ENCODE measurements around the gene ACACA. TPM values are rescaled to one million over a fixed set of nuclear protein-coding genes. Genes with fewer than 3 reads are reported as not detected.

Gene ACACA
- total RNA-seq, 2 donors from 2014 or later: 41.9 to 126 TPM

GRCh38 chr17:37312137-37312923, 94.3 kb downstream of the ACACA start:
- Mint-ChIP-seq H3K27me3 (no peaks in the 10 kb centered on the region), H3K4me3 (no peak overlapping the region), H3K36me3 (no peaks in the 10 kb centered on the region), H3K4me1 (ENCODE audit: low read depth in 2 of 2) (no peaks in the 10 kb centered on the region), H3K27ac (no peak overlapping the region), H3K9me3 (no peaks in the 10 kb centered on the region)
- DNase-seq (ENCODE audit: low spot score) (no peak), ATAC-seq (no peak)

- no peak for DNase-seq (ENCODE audit: low spot score)
- Mint-ChIP-seq H3K36me3 (no peaks in the 10 kb centered on the region), H3K4me3 (no peak overlapping the region), H3K4me1 (ENCODE audit: low read depth in 2 of 2) (no peaks in the 10 kb centered on the region), H3K9me3 (no peaks in the 10 kb centered on the region), H3K27me3 (no peaks in the 10 kb centered on the region), H3K27ac (no peak overlapping the region)
- ATAC-seq: no peak
Measured at GRCh38 chr17:37310940-37311339, 95.7 kb downstream of the ACACA start.

GRCh38 chr17:37309051-37309450, 97.6 kb downstream of the ACACA start:
- Mint-ChIP-seq H3K27ac (no peak overlapping the region), H3K36me3 (no peaks in the 10 kb centered on the region), H3K9me3 (no peaks in the 10 kb centered on the region), H3K4me3 (no peak overlapping the region), H3K4me1 (ENCODE audit: low read depth in 2 of 2) (no peaks in the 10 kb centered on the region), H3K27me3 (no peaks in the 10 kb centered on the region)
- ATAC-seq: no peak
- DNase-seq (ENCODE audit: low spot score): no peak

- no peak for DNase-seq (ENCODE audit: low spot score)
- Mint-ChIP-seq H3K9me3 (no peaks in the 10 kb centered on the region), H3K27ac (no peak overlapping the region), H3K36me3 (no peaks in the 10 kb centered on the region), H3K27me3 (no peaks in the 10 kb centered on the region), H3K4me1 (ENCODE audit: low read depth in 2 of 2) (no peaks in the 10 kb centered on the region), H3K4me3 (no peak overlapping the region)
- no peak for ATAC-seq
Measured at GRCh38 chr17:37305406-37305905, 101.2 kb downstream of the ACACA start.

GRCh38 chr17:37301288-37301687, 105.3 kb downstream of the ACACA start:
- Mint-ChIP-seq H3K4me3 (no peak overlapping the region), H3K4me1 (ENCODE audit: low read depth in 2 of 2) (no peaks in the 10 kb centered on the region), H3K9me3 (no peaks in the 10 kb centered on the region), H3K27me3 (no peaks in the 10 kb centered on the region), H3K27ac (no peak overlapping the region), H3K36me3 (no peaks in the 10 kb centered on the region)
- ATAC-seq (no peak), DNase-seq (ENCODE audit: low spot score) (no peak)

- H3K4me3 Mint-ChIP-seq: no peak overlapping the region
- no peaks in the 10 kb centered on the region for H3K9me3 Mint-ChIP-seq
- ATAC-seq: no peak
- H3K27me3 Mint-ChIP-seq: no peaks in the 10 kb centered on the region
- H3K36me3 Mint-ChIP-seq: no peaks in the 10 kb centered on the region
- no peaks in the 10 kb centered on the region for H3K4me1 Mint-ChIP-seq (ENCODE audit: low read depth in 2 of 2)
- DNase-seq (ENCODE audit: low spot score): no peak
- no peak overlapping the region for H3K27ac Mint-ChIP-seq
Measured at GRCh38 chr17:37300683-37301082, 106.0 kb downstream of the ACACA start.

GRCh38 chr17:37299257-37299980, 107.2 kb downstream of the ACACA start:
- DNase-seq (ENCODE audit: low spot score): no peak
- no peak for ATAC-seq
- Mint-ChIP-seq H3K36me3 (no peaks in the 10 kb centered on the region), H3K9me3 (no peaks in the 10 kb centered on the region), H3K4me3 (no peak overlapping the region), H3K4me1 (ENCODE audit: low read depth in 2 of 2) (peaks cover 0 to 3% of the 10 kb centered on the region in 2 donors), H3K27ac (no peak overlapping the region), H3K27me3 (no peaks in the 10 kb centered on the region)

GRCh38 chr17:37295888-37296287, 110.7 kb downstream of the ACACA start:
- ATAC-seq (no peak), DNase-seq (ENCODE audit: low spot score) (no peak)
- H3K4me1 Mint-ChIP-seq (ENCODE audit: low read depth in 2 of 2): peaks cover 5 to 9% of the 10 kb centered on the region in 2 donors
- no peak overlapping the region for H3K27ac Mint-ChIP-seq
- no peaks in the 10 kb centered on the region for H3K9me3 Mint-ChIP-seq
- H3K27me3 Mint-ChIP-seq: no peaks in the 10 kb centered on the region
- no peak overlapping the region for H3K4me3 Mint-ChIP-seq
- no peaks in the 10 kb centered on the region for H3K36me3 Mint-ChIP-seq

GRCh38 chr17:37294888-37295287, 111.7 kb downstream of the ACACA start:
- Mint-ChIP-seq H3K4me1 (ENCODE audit: low read depth in 2 of 2) (peaks cover 5 to 9% of the 10 kb centered on the region in 2 donors), H3K9me3 (no peaks in the 10 kb centered on the region), H3K27me3 (no peaks in the 10 kb centered on the region), H3K36me3 (no peaks in the 10 kb centered on the region), H3K27ac (no peak overlapping the region), H3K4me3 (no peak overlapping the region)
- ATAC-seq (no peak), DNase-seq (ENCODE audit: low spot score) (no peak)

GRCh38 chr17:37293770-37294169, 112.9 kb downstream of the ACACA start:
- Mint-ChIP-seq H3K4me1 (ENCODE audit: low read depth in 2 of 2) (peaks cover 5 to 9% of the 10 kb centered on the region in 2 donors), H3K36me3 (no peaks in the 10 kb centered on the region), H3K27ac (no peak overlapping the region), H3K9me3 (no peaks in the 10 kb centered on the region), H3K27me3 (no peaks in the 10 kb centered on the region), H3K4me3 (no peak overlapping the region)
- DNase-seq (ENCODE audit: low spot score) (no peak), ATAC-seq (no peak)

GRCh38 chr17:37292429-37293139, 114.1 kb downstream of the ACACA start:
- DNase-seq (ENCODE audit: low spot score): no peak
- Mint-ChIP-seq H3K36me3 (no peaks in the 10 kb centered on the region), H3K4me1 (ENCODE audit: low read depth in 2 of 2) (peaks cover 5 to 9% of the 10 kb centered on the region in 2 donors), H3K9me3 (no peaks in the 10 kb centered on the region), H3K27me3 (no peaks in the 10 kb centered on the region), H3K27ac (peak overlapping the region in 1 of 2 donors; percentile 42), H3K4me3 (peak overlapping the region; percentile 51)
- no peak for ATAC-seq

- no peaks in the 10 kb centered on the region for H3K27me3 Mint-ChIP-seq
- ATAC-seq (no peak), DNase-seq (ENCODE audit: low spot score) (no peak)
- H3K36me3 Mint-ChIP-seq: no peaks in the 10 kb centered on the region
- no peaks in the 10 kb centered on the region for H3K9me3 Mint-ChIP-seq
- no peak overlapping the region for H3K4me3 Mint-ChIP-seq
- peaks cover 5 to 9% of the 10 kb centered on the region in 2 donors for H3K4me1 Mint-ChIP-seq (ENCODE audit: low read depth in 2 of 2)
- H3K27ac Mint-ChIP-seq: no peak overlapping the region
Measured at GRCh38 chr17:37291351-37291750, 115.3 kb downstream of the ACACA start.

GRCh38 chr17:37286430-37286829, 120.2 kb downstream of the ACACA start:
- Mint-ChIP-seq H3K4me1 (ENCODE audit: low read depth in 2 of 2) (no peaks in the 10 kb centered on the region), H3K36me3 (peaks cover 4% of the 10 kb centered on the region), H3K9me3 (no peaks in the 10 kb centered on the region), H3K27ac (no peak overlapping the region), H3K27me3 (no peaks in the 10 kb centered on the region), H3K4me3 (no peak overlapping the region)
- no peak for DNase-seq (ENCODE audit: low spot score)
- no peak for ATAC-seq

- DNase-seq (ENCODE audit: low spot score): no peak
- no peak for ATAC-seq
- Mint-ChIP-seq H3K36me3 (peaks cover 4% of the 10 kb centered on the region), H3K9me3 (no peaks in the 10 kb centered on the region), H3K27me3 (no peaks in the 10 kb centered on the region), H3K4me1 (ENCODE audit: low read depth in 2 of 2) (no peaks in the 10 kb centered on the region), H3K4me3 (no peak overlapping the region), H3K27ac (no peak overlapping the region)
Measured at GRCh38 chr17:37284191-37284590, 122.4 kb downstream of the ACACA start.

Data from natural killer cell treated with Interleukin-12 subunit alpha and Interleukin-12 subunit beta and Interleukin-15 and Interleukin-18, amount 100 ng/mL, for 72 hours (primary cell).